ENCODE results near the gene PTGFRN. TPM values are rescaled to one million over a fixed set of nuclear protein-coding genes. Genes with fewer than 3 reads are reported as not detected.

The PTGFRN gene
- total and polyA plus RNA-seq, 2 of the 4 experiments (the other 2 are of a cell fraction), result 0.90 to 1.1 TPM

GRCh38 chr1:116868385-116868784, 41.3 kb upstream of the PTGFRN start:
- Histone ChIP-seq H3K4me2 (ENCODE audit: low read depth, low read length) (no peak overlapping the region), H3K9me3 (ENCODE audit: control insufficient read depth, insufficient read depth, low read length) (no peaks in the 10 kb centered on the region), H3K4ac (ENCODE audit: low read depth, low read length) (no peak overlapping the region), H4K20me1 (ENCODE audit: insufficient read depth, low read length) (no peaks in the 10 kb centered on the region), H2AFZ (replicated peaks; ENCODE audit: low read length, poor library complexity) (no peak overlapping the region), H3K79me1 (ENCODE audit: low read depth in 1 of 2, low read length in 2 of 2) (no peaks in the 10 kb centered on the region), H3K4me1 (ENCODE audit: control insufficient read depth, insufficient read depth, low read length) (no peaks in the 10 kb centered on the region), H2AK9ac (replicated peaks; ENCODE audit: low read depth, low read length, poor library complexity) (no peak overlapping the region), H2BK120ac (ENCODE audit: low read depth, low read length) (no peak overlapping the region), H3K14ac (replicated peaks; ENCODE audit: low read depth, low read length) (no peak overlapping the region), H3K18ac (ENCODE audit: low read depth, low read length) (no peak overlapping the region), H2BK15ac (ENCODE audit: low read depth, low read length) (no peak overlapping the region), H3K23ac (ENCODE audit: low read depth, low read length) (no peak overlapping the region), H4K91ac (ENCODE audit: insufficient read depth, low read depth, low read length) (no peak overlapping the region), H2AK5ac (ENCODE audit: low read depth, low read length) (no peak overlapping the region), H3K4me3 (ENCODE audit: insufficient read depth, low read depth, low read length) (no peak overlapping the region), H3K27ac (ENCODE audit: insufficient read depth, low read length) (no peak overlapping the region), H3K56ac (ENCODE audit: extremely low read depth, insufficient read depth, low read length) (no peak overlapping the region), H3K9ac (ENCODE audit: low read depth, low read length) (no peak overlapping the region), H2BK5ac (ENCODE audit: low read depth, low read length, poor library complexity, severe bottlenecking) (no peak overlapping the region), H3K9me1 (ENCODE audit: insufficient read depth, low read length) (no peaks in the 10 kb centered on the region), H3K36me3 (ENCODE audit: control insufficient read depth, insufficient read depth, low read length) (no peaks in the 10 kb centered on the region), H4K8ac (ENCODE audit: low read depth in 2 of 2, low read length in 2 of 2) (no peak overlapping the region), H3K27me3 (ENCODE audit: control insufficient read depth, insufficient read depth, low read length) (no peaks in the 10 kb centered on the region), H2BK20ac (ENCODE audit: low read depth, low read length) (no peak overlapping the region), H4K5ac (ENCODE audit: low read depth, low read length) (no peak overlapping the region)
- TF ChIP-seq ELK1 (IDR thresholded peaks at IDR 0.05; ENCODE audit: borderline replicate concordance, low read depth, low read length), result no peak
- TF ChIP-seq NFE2L2 (IDR thresholded peaks at IDR 0.05; ENCODE audit: low read depth, low read length), result no peak
- TF ChIP-seq FOS (IDR thresholded peaks at IDR 0.05; ENCODE audit: low read depth, low read length), result no peak
- TF ChIP-seq SMC3 (IDR thresholded peaks at IDR 0.05; ENCODE audit: low read depth, low read length), result no peak
- no peak for TF ChIP-seq RCOR1 (IDR thresholded peaks at IDR 0.05; ENCODE audit: insufficient replicate concordance, low read length)
- no peak for TF ChIP-seq CEBPB (IDR thresholded peaks at IDR 0.05; ENCODE audit: low read depth, low read length)
- TF ChIP-seq CTCF (conservative IDR thresholded peaks at IDR 0.05; ENCODE audit: low read depth, low read length), result no peak
- no peak for TF ChIP-seq BHLHE40 (IDR thresholded peaks at IDR 0.05; ENCODE audit: low read depth, low read length)
- TF ChIP-seq POLR2A (IDR thresholded peaks at IDR 0.05; ENCODE audit: low read depth, low read length), result no peak
- no peak for TF ChIP-seq USF2 (IDR thresholded peaks at IDR 0.05; ENCODE audit: low read depth, low read length)
- no peak for TF ChIP-seq CHD1 (IDR thresholded peaks at IDR 0.05; ENCODE audit: low read depth, low read length)
- TF ChIP-seq RAD21 (IDR thresholded peaks at IDR 0.05; ENCODE audit: low read length), result no peak
- TF ChIP-seq MAZ (IDR thresholded peaks at IDR 0.05; ENCODE audit: borderline replicate concordance, low read depth, low read length), result no peak
- WGBS, 2 experiments (ENCODE audit: extremely low coverage in 2 of 2, insufficient read length in 1 of 2), result 0% methylated on average over 1 of the region's 3 CpGs; no CpG with 5 or more reads in 1 of the 2 experiments
- ChIA-PET CTCF (no interaction called here), POLR2A (ENCODE audit: unreplicated experiment) (no interaction called here)
- in situ Hi-C loops (cut with MboI; ENCODE audit: low sequenced_read_pairs), result no loop called here
- ATAC-seq (ENCODE audit: low read depth) (no peak), DNase-seq (no peak)
- dilution Hi-C loops (cut with HindIII; ENCODE audit: low sequenced_read_pairs, unreplicated experiment), result no loop called here
- no TSS peak for BruUV-seq (replicated peaks)
- intact Hi-C loops (cut with micrococcal nuclease), result no loop called here
